OCI-LY3 (cell line): ENCODE measurements around the gene MORF4L2.

Experiments used
- CTCF ChIP-seq: fragments of 200-600, 300-600 bp; sonication (generic); IDR thresholded peaks from 2 replicates; pipeline ENCODE4 v1.5.1; 2014; ENCODE audit warnings: antibody characterized with exemption, low read length, low read depth
- EZH2phosphoT487 ChIP-seq: fragments of 200-600 bp; shearing (Covaris generic); IDR thresholded peaks from 2 replicates; pipeline ENCODE4 v1.6.1; 2018; ENCODE audit warnings: antibody characterized with exemption, mixed run types, low read depth

- TF ChIP-seq CTCF (no peak), EZH2phosphoT487 (no peak)
Observed at GRCh38 chrX:103663981-103664762, 22.3 kb downstream of the MORF4L2 start.
